Rectal smooth muscle tissue (tissue), 1 donor: ENCODE measurements around the gene PJA1.

ENCODE experiments used
- H3K27ac ChIP-seq: one replicate; pipeline ENCODE4 v1.7.0; 2013; ENCODE audit warnings: low read depth, low read length, inconsistent platforms
- H3K27me3 ChIP-seq: one replicate; pipeline ENCODE4 v1.7.0; 2013; ENCODE audit warnings: low read length; ENCODE audit not compliant: control insufficient read depth, insufficient read depth
- H3K36me3 ChIP-seq: one replicate; pipeline ENCODE4 v1.7.0; 2013; ENCODE audit warnings: low read length; ENCODE audit not compliant: control insufficient read depth, insufficient read depth
- H3K4me1 ChIP-seq: one replicate; pipeline ENCODE4 v1.7.0; 2013; ENCODE audit warnings: low read length; ENCODE audit not compliant: control insufficient read depth, insufficient read depth
- H3K4me3 ChIP-seq: one replicate; pipeline ENCODE4 v1.7.0; 2013; ENCODE audit warnings: low read length
- H3K9ac ChIP-seq: one replicate; pipeline ENCODE4 v1.7.0; 2013; ENCODE audit warnings: low read length

PJA1 gene

GRCh38 chrX:69186651-69187050 lies 21.4 kb upstream of the PJA1 start:
- peaks cover 2% of the 10 kb centered on the region for H3K27me3 ChIP-seq
- no peak overlapping the region for H3K27ac ChIP-seq
- H3K4me1 ChIP-seq: no peaks in the 10 kb centered on the region
- no peak overlapping the region for H3K9ac ChIP-seq
- H3K4me3 ChIP-seq: no peak overlapping the region
- no peaks in the 10 kb centered on the region for H3K36me3 ChIP-seq

- Histone ChIP-seq H3K36me3 (no peaks in the 10 kb centered on the region), H3K9ac (no peak overlapping the region), H3K4me3 (no peak overlapping the region), H3K4me1 (no peaks in the 10 kb centered on the region), H3K27ac (no peak overlapping the region), H3K27me3 (no peaks in the 10 kb centered on the region)
These were observed 20.6 kb upstream of the PJA1 start for GRCh38 chrX:69185886-69186285.

GRCh38 chrX:69185141-69185540 lies 19.9 kb upstream of the PJA1 start:
- Histone ChIP-seq H3K27ac (no peak overlapping the region), H3K9ac (no peak overlapping the region), H3K27me3 (no peaks in the 10 kb centered on the region), H3K36me3 (no peaks in the 10 kb centered on the region), H3K4me1 (no peaks in the 10 kb centered on the region), H3K4me3 (no peak overlapping the region)

- no peak overlapping the region for H3K9ac ChIP-seq
- H3K4me1 ChIP-seq: no peaks in the 10 kb centered on the region
- H3K4me3 ChIP-seq: no peak overlapping the region
- H3K36me3 ChIP-seq: no peaks in the 10 kb centered on the region
- H3K27ac ChIP-seq: no peak overlapping the region
- peaks cover 2% of the 10 kb centered on the region for H3K27me3 ChIP-seq
These were observed 17.6 kb upstream of the PJA1 start for GRCh38 chrX:69182818-69183380.

GRCh38 chrX:69179380-69179911 lies 14.2 kb upstream of the PJA1 start:
- no peak overlapping the region for H3K27ac ChIP-seq
- no peak overlapping the region for H3K4me3 ChIP-seq

GRCh38 chrX:69178592-69178991 lies 13.3 kb upstream of the PJA1 start:
- Histone ChIP-seq H3K27me3 (peaks cover 6% of the 10 kb centered on the region), H3K4me1 (no peaks in the 10 kb centered on the region), H3K27ac (no peak overlapping the region), H3K4me3 (no peak overlapping the region), H3K36me3 (no peaks in the 10 kb centered on the region), H3K9ac (no peak overlapping the region)

More at GRCh38 chrX:69179380-69179911, 14.2 kb upstream of the PJA1 start:
- Histone ChIP-seq H3K4me1 (no peaks in the 10 kb centered on the region), H3K9ac (no peak overlapping the region), H3K36me3 (no peaks in the 10 kb centered on the region), H3K27me3 (peaks cover 6% of the 10 kb centered on the region)

GRCh38 chrX:69177511-69178162 lies 12.4 kb upstream of the PJA1 start:
- no peak overlapping the region for H3K27ac ChIP-seq
- H3K4me3 ChIP-seq: no peak overlapping the region
- H3K27me3 ChIP-seq: peaks cover 6% of the 10 kb centered on the region
- H3K9ac ChIP-seq: no peak overlapping the region
- H3K36me3 ChIP-seq: no peaks in the 10 kb centered on the region
- no peaks in the 10 kb centered on the region for H3K4me1 ChIP-seq

GRCh38 chrX:69176053-69176452 lies 10.8 kb upstream of the PJA1 start:
- Histone ChIP-seq H3K9ac (no peak overlapping the region), H3K27me3 (peaks cover 6% of the 10 kb centered on the region), H3K4me3 (no peak overlapping the region), H3K4me1 (no peaks in the 10 kb centered on the region), H3K27ac (no peak overlapping the region), H3K36me3 (no peaks in the 10 kb centered on the region)

GRCh38 chrX:69173906-69174305 lies 8.7 kb upstream of the PJA1 start:
- Histone ChIP-seq H3K4me1 (no peaks in the 10 kb centered on the region), H3K27me3 (peaks cover 6% of the 10 kb centered on the region), H3K36me3 (no peaks in the 10 kb centered on the region), H3K9ac (no peak overlapping the region), H3K4me3 (no peak overlapping the region), H3K27ac (no peak overlapping the region)

- Histone ChIP-seq H3K4me3 (no peak overlapping the region), H3K36me3 (no peaks in the 10 kb centered on the region), H3K9ac (no peak overlapping the region), H3K4me1 (no peaks in the 10 kb centered on the region), H3K27me3 (peaks cover 4% of the 10 kb centered on the region), H3K27ac (no peak overlapping the region)
These were observed 7.7 kb upstream of the PJA1 start for GRCh38 chrX:69172937-69173336.

GRCh38 chrX:69170319-69170718 lies 5.1 kb upstream of the PJA1 start:
- Histone ChIP-seq H3K9ac (no peak overlapping the region), H3K36me3 (no peaks in the 10 kb centered on the region), H3K27ac (no peak overlapping the region), H3K27me3 (no peaks in the 10 kb centered on the region), H3K4me3 (no peak overlapping the region), H3K4me1 (no peaks in the 10 kb centered on the region)

- H3K36me3 ChIP-seq: no peaks in the 10 kb centered on the region
- H3K4me1 ChIP-seq: no peaks in the 10 kb centered on the region
- no peak overlapping the region for H3K27ac ChIP-seq
- H3K4me3 ChIP-seq: peak overlapping the region; percentile 84
- no peaks in the 10 kb centered on the region for H3K27me3 ChIP-seq
- H3K9ac ChIP-seq: no peak overlapping the region
These were observed 1.1 kb downstream of the PJA1 start for GRCh38 chrX:69163936-69164741.
